CD4-positive, alpha-beta T cell (primary cell): Measurements from ENCODE around the gene B3GALT6. TPM values are rescaled to one million over a fixed set of nuclear protein-coding genes. Genes with fewer than 3 reads are reported as not detected.

Source experiments
- ATAC-seq: fragments of 200-7000 bp; cut with Tn5 transposase; one replicate; pipeline ENCODE4 v1.10.0; 2022; ENCODE audit warnings: mild to moderate bottlenecking; ENCODE audit not compliant: poor library complexity
- CTCF ChIA-PET: fragments of 350-600 bp; sonication (Branson Sonifier 250); formaldehyde crosslinking; loops from one replicate; lab custom pipeline; 2021; ENCODE audit warnings: antibody characterized with exemption, inconsistent platforms; lab: Charles Lee
- POLR2A ChIA-PET: fragments of 350-600 bp; sonication (Branson Sonifier 250); formaldehyde crosslinking; loops from one replicate; lab custom pipeline; 2021; ENCODE audit warnings: antibody characterized with exemption, inconsistent platforms; lab: Charles Lee
- DNase-seq, 14 experiments: peaks; one replicate each; pipeline ENCODE4 v3.0.0-alpha.2; 2013 to 2020; ENCODE audit warnings: mixed read lengths in 2 of 14
- H3K27ac ChIP-seq, 2 donors: one replicate each; pipeline versions ENCODE4 v1.5.1 to v1.7.0; 2013; ENCODE audit warnings: low read length in 2 of 2, low read depth in 1 of 2, mild to moderate bottlenecking in 1 of 2
- H3K27me3 ChIP-seq, 2 experiments: 1 replicate in 1 of 2; 2 replicates in 1 of 2; pipeline versions ENCODE4 v1.6.1 to v1.7.0; 2013; ENCODE audit warnings: low read length in 2 of 2, control low read depth in 1 of 2, mild to moderate bottlenecking in 1 of 2, moderate library complexity in 1 of 2; ENCODE audit not compliant: insufficient read depth in 2 of 2, control insufficient read depth in 1 of 2
- H3K36me3 ChIP-seq: one replicate; pipeline ENCODE4 v1.6.1; 2013; ENCODE audit warnings: low read length, control low read depth; ENCODE audit not compliant: insufficient read depth
- H3K4me1 ChIP-seq: one replicate; pipeline ENCODE4 v1.6.1; 2013; ENCODE audit warnings: low read length, control low read depth; ENCODE audit not compliant: insufficient read depth
- H3K4me3 ChIP-seq: one replicate; pipeline ENCODE4 v1.5.1; 2013; ENCODE audit warnings: mild to moderate bottlenecking, low read length, moderate library complexity
- H3K9me3 ChIP-seq, 2 experiments: 1 replicate in 1 of 2; 2 replicates in 1 of 2; pipeline versions ENCODE4 v1.6.1 to v1.7.0; 2013; ENCODE audit warnings: low read length in 2 of 2, mild to moderate bottlenecking in 2 of 2, control low read depth in 1 of 2, moderate library complexity in 1 of 2; ENCODE audit not compliant: control insufficient read depth in 1 of 2, insufficient read depth in 1 of 2
- H3K27ac Mint-ChIP-seq: one replicate; pipeline ENCODE4 v1.8.0; 2020; ENCODE audit warnings: mixed read lengths
- H3K27me3 Mint-ChIP-seq: one replicate; pipeline ENCODE4 v1.8.0; 2021; ENCODE audit warnings: mixed read lengths
- H3K36me3 Mint-ChIP-seq: one replicate; pipeline ENCODE4 v1.8.0; 2021; ENCODE audit warnings: low read depth, mixed read lengths
- H3K4me1 Mint-ChIP-seq: one replicate; pipeline ENCODE4 v1.8.0; 2021; ENCODE audit warnings: low read depth, mixed read lengths
- H3K4me3 Mint-ChIP-seq: one replicate; pipeline ENCODE4 v1.8.0; 2020; ENCODE audit warnings: mild to moderate bottlenecking, mixed read lengths
- H3K9me3 Mint-ChIP-seq: one replicate; pipeline ENCODE4 v1.8.0; 2020; ENCODE audit warnings: mixed read lengths
- CTCF ChIP-seq: fragments of 200-600 bp; IDR thresholded peaks from one replicate; pipeline ENCODE4 v1.8.0; 2022; ENCODE audit warnings: antibody characterized with exemption, mild to moderate bottlenecking
- intact Hi-C, 2 experiments: fragments of 100-400 bp; cut with DNase I in 1 of 2; cut with micrococcal nuclease in 1 of 2; formaldehyde crosslinking; loops; one replicate each; pipeline versions ENCODE4 v1.15.1 to v1.9.0; 2023 to 2025; cut with DNase I, micrococcal nuclease
- total RNA-seq, 174 experiments: library from RNA in 2 of 174; stranded (reverse) in 2 of 174; gene quantifications; one replicate each; pipeline ENCODE4 v1.2.3 and lab custom pipeline; 2021 to 2026

The B3GALT6 gene
- total RNA-seq, 2 experiments from 2014 or later: 4.9 to 5.1 TPM

GRCh38 chr1:1253314-1253713 lies 21.3 kb downstream of the B3GALT6 start:
- no peak overlapping the region for H3K27ac ChIP-seq
- H3K36me3 ChIP-seq: peaks cover 39% of the 10 kb centered on the region
- peaks cover 19% of the 10 kb centered on the region for H3K4me1 ChIP-seq
- H3K27me3 ChIP-seq: no peaks in the 10 kb centered on the region
- Mint-ChIP-seq H3K9me3 (no peaks in the 10 kb centered on the region), H3K4me1 (no peaks in the 10 kb centered on the region), H3K27ac (no peak overlapping the region), H3K4me3 (no peak overlapping the region), H3K27me3 (no peaks in the 10 kb centered on the region), H3K36me3 (peaks cover 33% of the 10 kb centered on the region)
- intact Hi-C loops: loop anchor here in 1 of 2 experiments (5.0 kb wide), 1 partner anchor 136 kb away; the partner anchor contains the start of gene C1orf159
- CTCF ChIA-PET: no interaction called here
- ATAC-seq (no peak), DNase-seq (no peak)
- no peak overlapping the region for H3K4me3 ChIP-seq
- POLR2A ChIA-PET: no interaction called here
- TF ChIP-seq CTCF: no peak
- no peaks in the 10 kb centered on the region for H3K9me3 ChIP-seq

- intact Hi-C loops: loop anchor here in 1 of 2 experiments (5.0 kb wide), 1 partner anchor 137 kb away; the partner anchor contains the start of gene C1orf159
Measured at GRCh38 chr1:1253972-1254666, 22.1 kb downstream of the B3GALT6 start.

GRCh38 chr1:1254667-1254998 lies 22.6 kb downstream of the B3GALT6 start:
- TF ChIP-seq CTCF: no peak
- ATAC-seq (no peak), DNase-seq (no peak)
- intact Hi-C loops: loop anchor here in 1 of 2 experiments (5.0 kb wide), 1 partner anchor 137 kb away; the partner anchor contains the start of gene C1orf159
- no peak overlapping the region for H3K27ac ChIP-seq
- no peaks in the 10 kb centered on the region for H3K27me3 ChIP-seq
- H3K36me3 Mint-ChIP-seq: peaks cover 39% of the 10 kb centered on the region
- H3K4me1 Mint-ChIP-seq: no peaks in the 10 kb centered on the region
- no peaks in the 10 kb centered on the region for H3K9me3 ChIP-seq
- no peak overlapping the region for H3K4me3 Mint-ChIP-seq
- ChIA-PET CTCF (no interaction called here), POLR2A (no interaction called here)
- H3K9me3 Mint-ChIP-seq: no peaks in the 10 kb centered on the region
- no peak overlapping the region for H3K27ac Mint-ChIP-seq
- H3K36me3 ChIP-seq: peaks cover 43% of the 10 kb centered on the region
- H3K4me3 ChIP-seq: no peak overlapping the region
- H3K27me3 Mint-ChIP-seq: no peaks in the 10 kb centered on the region
- peaks cover 18% of the 10 kb centered on the region for H3K4me1 ChIP-seq

More at GRCh38 chr1:1253972-1254666, 22.1 kb downstream of the B3GALT6 start:
- no peaks in the 10 kb centered on the region for H3K9me3 ChIP-seq
- Mint-ChIP-seq H3K36me3 (peaks cover 34% of the 10 kb centered on the region), H3K4me3 (no peak overlapping the region), H3K27ac (no peak overlapping the region), H3K9me3 (no peaks in the 10 kb centered on the region), H3K4me1 (no peaks in the 10 kb centered on the region), H3K27me3 (no peaks in the 10 kb centered on the region)
- peaks cover 19% of the 10 kb centered on the region for H3K4me1 ChIP-seq
- no peak overlapping the region for H3K4me3 ChIP-seq
- peaks cover 41% of the 10 kb centered on the region for H3K36me3 ChIP-seq
- DNase-seq (no peak), ATAC-seq (no peak)
- H3K27ac ChIP-seq: no peak overlapping the region
- ChIA-PET CTCF (no interaction called here), POLR2A (no interaction called here)
- H3K27me3 ChIP-seq: no peaks in the 10 kb centered on the region
- TF ChIP-seq CTCF: no peak
